WTC11 (cell line): Measurements from ENCODE around the gene COL13A1.

ENCODE experiments used
- ATF2 ChIP-seq: sonication (generic); formaldehyde crosslinking; IDR thresholded peaks from 2 replicates; pipeline ENCODE4 v1.8.1; 2022; ENCODE audit warnings: low read depth, missing genetic modification reagents, borderline replicate concordance
- CBFB ChIP-seq: sonication (generic); formaldehyde crosslinking; IDR thresholded peaks from 2 replicates; pipeline ENCODE4 v1.8.1; 2022; ENCODE audit warnings: mild to moderate bottlenecking, low read depth, missing genetic modification reagents
- E2F5 ChIP-seq: sonication (generic); formaldehyde crosslinking; IDR thresholded peaks from 2 replicates; pipeline ENCODE4 v1.8.1; 2022; ENCODE audit warnings: mild to moderate bottlenecking, moderate library complexity, missing genetic modification reagents
- FOXP1 ChIP-seq: sonication (generic); formaldehyde crosslinking; IDR thresholded peaks from 2 replicates; pipeline ENCODE4 v1.8.0; 2022; ENCODE audit warnings: missing genetic modification reagents, mild to moderate bottlenecking, moderate library complexity, borderline replicate concordance
- JUN ChIP-seq: sonication (generic); formaldehyde crosslinking; IDR thresholded peaks from 2 replicates; pipeline ENCODE4 v1.8.0; 2023; ENCODE audit warnings: mild to moderate bottlenecking, missing genetic modification reagents
- KAT7 ChIP-seq: sonication (generic); formaldehyde crosslinking; IDR thresholded peaks from 2 replicates; pipeline ENCODE4 v1.8.1; 2023; ENCODE audit warnings: missing genetic modification reagents, mild to moderate bottlenecking, borderline replicate concordance
- MAX ChIP-seq: sonication (generic); formaldehyde crosslinking; IDR thresholded peaks from 2 replicates; pipeline ENCODE4 v1.8.0; 2022; ENCODE audit warnings: mild to moderate bottlenecking, missing genetic modification reagents
- ZNF425 ChIP-seq: fragments of 250-450 bp; sonication (Bioruptor Pico); conservative IDR thresholded peaks from 2 replicates; pipeline ENCODE4 v1.9.0; 2021; ENCODE audit warnings: mild to moderate bottlenecking
- TF ChIP-seq, protein P1 (sequence below): fragments of 200-600 bp; IDR thresholded peaks from 2 replicates; pipeline ENCODE4 v1.8.0; 2022; ENCODE audit warnings: antibody characterized with exemption
- TF ChIP-seq, protein P2 (sequence below): fragments of 250-450 bp; sonication (Bioruptor Pico); IDR thresholded peaks from 2 replicates; pipeline ENCODE4 v1.9.0; 2021; ENCODE audit warnings: mild to moderate bottlenecking, borderline replicate concordance
- TF ChIP-seq, protein P3 (sequence below): fragments of 250-450 bp; sonication (Bioruptor Pico); IDR thresholded peaks from 2 replicates; pipeline ENCODE4 v1.9.0; 2021; ENCODE audit warnings: moderate library complexity, mild to moderate bottlenecking, inconsistent platforms, borderline replicate concordance
- TF ChIP-seq, protein P4 (sequence below): sonication (generic); formaldehyde crosslinking; conservative IDR thresholded peaks from 2 replicates; pipeline ENCODE4 v1.8.1; 2023; ENCODE audit warnings: mild to moderate bottlenecking, low read depth, missing genetic modification reagents, moderate library complexity
- TF ChIP-seq, protein P5 (sequence below): sonication (generic); formaldehyde crosslinking; IDR thresholded peaks from 2 replicates; pipeline ENCODE4 v1.8.1; 2023; ENCODE audit warnings: mild to moderate bottlenecking, missing genetic modification reagents, borderline replicate concordance

GRCh38 chr10:69842882-69843281 lies 41.2 kb downstream of the COL13A1 start:
- TF ChIP-seq, protein P1, sequence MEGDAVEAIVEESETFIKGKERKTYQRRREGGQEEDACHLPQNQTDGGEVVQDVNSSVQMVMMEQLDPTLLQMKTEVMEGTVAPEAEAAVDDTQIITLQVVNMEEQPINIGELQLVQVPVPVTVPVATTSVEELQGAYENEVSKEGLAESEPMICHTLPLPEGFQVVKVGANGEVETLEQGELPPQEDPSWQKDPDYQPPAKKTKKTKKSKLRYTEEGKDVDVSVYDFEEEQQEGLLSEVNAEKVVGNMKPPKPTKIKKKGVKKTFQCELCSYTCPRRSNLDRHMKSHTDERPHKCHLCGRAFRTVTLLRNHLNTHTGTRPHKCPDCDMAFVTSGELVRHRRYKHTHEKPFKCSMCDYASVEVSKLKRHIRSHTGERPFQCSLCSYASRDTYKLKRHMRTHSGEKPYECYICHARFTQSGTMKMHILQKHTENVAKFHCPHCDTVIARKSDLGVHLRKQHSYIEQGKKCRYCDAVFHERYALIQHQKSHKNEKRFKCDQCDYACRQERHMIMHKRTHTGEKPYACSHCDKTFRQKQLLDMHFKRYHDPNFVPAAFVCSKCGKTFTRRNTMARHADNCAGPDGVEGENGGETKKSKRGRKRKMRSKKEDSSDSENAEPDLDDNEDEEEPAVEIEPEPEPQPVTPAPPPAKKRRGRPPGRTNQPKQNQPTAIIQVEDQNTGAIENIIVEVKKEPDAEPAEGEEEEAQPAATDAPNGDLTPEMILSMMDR = no peak
- TF ChIP-seq, protein P2, sequence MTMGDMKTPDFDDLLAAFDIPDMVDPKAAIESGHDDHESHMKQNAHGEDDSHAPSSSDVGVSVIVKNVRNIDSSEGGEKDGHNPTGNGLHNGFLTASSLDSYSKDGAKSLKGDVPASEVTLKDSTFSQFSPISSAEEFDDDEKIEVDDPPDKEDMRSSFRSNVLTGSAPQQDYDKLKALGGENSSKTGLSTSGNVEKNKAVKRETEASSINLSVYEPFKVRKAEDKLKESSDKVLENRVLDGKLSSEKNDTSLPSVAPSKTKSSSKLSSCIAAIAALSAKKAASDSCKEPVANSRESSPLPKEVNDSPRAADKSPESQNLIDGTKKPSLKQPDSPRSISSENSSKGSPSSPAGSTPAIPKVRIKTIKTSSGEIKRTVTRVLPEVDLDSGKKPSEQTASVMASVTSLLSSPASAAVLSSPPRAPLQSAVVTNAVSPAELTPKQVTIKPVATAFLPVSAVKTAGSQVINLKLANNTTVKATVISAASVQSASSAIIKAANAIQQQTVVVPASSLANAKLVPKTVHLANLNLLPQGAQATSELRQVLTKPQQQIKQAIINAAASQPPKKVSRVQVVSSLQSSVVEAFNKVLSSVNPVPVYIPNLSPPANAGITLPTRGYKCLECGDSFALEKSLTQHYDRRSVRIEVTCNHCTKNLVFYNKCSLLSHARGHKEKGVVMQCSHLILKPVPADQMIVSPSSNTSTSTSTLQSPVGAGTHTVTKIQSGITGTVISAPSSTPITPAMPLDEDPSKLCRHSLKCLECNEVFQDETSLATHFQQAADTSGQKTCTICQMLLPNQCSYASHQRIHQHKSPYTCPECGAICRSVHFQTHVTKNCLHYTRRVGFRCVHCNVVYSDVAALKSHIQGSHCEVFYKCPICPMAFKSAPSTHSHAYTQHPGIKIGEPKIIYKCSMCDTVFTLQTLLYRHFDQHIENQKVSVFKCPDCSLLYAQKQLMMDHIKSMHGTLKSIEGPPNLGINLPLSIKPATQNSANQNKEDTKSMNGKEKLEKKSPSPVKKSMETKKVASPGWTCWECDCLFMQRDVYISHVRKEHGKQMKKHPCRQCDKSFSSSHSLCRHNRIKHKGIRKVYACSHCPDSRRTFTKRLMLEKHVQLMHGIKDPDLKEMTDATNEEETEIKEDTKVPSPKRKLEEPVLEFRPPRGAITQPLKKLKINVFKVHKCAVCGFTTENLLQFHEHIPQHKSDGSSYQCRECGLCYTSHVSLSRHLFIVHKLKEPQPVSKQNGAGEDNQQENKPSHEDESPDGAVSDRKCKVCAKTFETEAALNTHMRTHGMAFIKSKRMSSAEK (CRISPR knock-in tag) = no peak
- TF ChIP-seq ATF2 (no peak), JUN (CRISPR knock-in tag) (no peak), CBFB (CRISPR knock-in tag) (no peak), E2F5 (CRISPR knock-in tag) (no peak), KAT7 (CRISPR knock-in tag) (no peak), ZNF425 (no peak), MAX (CRISPR knock-in tag) (no peak), FOXP1 (CRISPR knock-in tag) (no peak)
- TF ChIP-seq, protein P3, sequence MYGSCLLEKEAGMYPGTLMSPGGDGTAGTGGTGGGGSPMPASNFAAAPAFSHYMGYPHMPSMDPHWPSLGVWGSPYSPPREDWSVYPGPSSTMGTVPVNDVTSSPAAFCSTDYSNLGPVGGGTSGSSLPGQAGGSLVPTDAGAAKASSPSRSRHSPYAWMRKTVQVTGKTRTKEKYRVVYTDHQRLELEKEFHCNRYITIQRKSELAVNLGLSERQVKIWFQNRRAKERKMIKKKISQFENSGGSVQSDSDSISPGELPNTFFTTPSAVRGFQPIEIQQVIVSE (CRISPR knock-in tag) = no peak
- TF ChIP-seq, protein P4, sequence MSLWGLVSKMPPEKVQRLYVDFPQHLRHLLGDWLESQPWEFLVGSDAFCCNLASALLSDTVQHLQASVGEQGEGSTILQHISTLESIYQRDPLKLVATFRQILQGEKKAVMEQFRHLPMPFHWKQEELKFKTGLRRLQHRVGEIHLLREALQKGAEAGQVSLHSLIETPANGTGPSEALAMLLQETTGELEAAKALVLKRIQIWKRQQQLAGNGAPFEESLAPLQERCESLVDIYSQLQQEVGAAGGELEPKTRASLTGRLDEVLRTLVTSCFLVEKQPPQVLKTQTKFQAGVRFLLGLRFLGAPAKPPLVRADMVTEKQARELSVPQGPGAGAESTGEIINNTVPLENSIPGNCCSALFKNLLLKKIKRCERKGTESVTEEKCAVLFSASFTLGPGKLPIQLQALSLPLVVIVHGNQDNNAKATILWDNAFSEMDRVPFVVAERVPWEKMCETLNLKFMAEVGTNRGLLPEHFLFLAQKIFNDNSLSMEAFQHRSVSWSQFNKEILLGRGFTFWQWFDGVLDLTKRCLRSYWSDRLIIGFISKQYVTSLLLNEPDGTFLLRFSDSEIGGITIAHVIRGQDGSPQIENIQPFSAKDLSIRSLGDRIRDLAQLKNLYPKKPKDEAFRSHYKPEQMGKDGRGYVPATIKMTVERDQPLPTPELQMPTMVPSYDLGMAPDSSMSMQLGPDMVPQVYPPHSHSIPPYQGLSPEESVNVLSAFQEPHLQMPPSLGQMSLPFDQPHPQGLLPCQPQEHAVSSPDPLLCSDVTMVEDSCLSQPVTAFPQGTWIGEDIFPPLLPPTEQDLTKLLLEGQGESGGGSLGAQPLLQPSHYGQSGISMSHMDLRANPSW (CRISPR knock-in tag) = no peak
- TF ChIP-seq, protein P5, sequence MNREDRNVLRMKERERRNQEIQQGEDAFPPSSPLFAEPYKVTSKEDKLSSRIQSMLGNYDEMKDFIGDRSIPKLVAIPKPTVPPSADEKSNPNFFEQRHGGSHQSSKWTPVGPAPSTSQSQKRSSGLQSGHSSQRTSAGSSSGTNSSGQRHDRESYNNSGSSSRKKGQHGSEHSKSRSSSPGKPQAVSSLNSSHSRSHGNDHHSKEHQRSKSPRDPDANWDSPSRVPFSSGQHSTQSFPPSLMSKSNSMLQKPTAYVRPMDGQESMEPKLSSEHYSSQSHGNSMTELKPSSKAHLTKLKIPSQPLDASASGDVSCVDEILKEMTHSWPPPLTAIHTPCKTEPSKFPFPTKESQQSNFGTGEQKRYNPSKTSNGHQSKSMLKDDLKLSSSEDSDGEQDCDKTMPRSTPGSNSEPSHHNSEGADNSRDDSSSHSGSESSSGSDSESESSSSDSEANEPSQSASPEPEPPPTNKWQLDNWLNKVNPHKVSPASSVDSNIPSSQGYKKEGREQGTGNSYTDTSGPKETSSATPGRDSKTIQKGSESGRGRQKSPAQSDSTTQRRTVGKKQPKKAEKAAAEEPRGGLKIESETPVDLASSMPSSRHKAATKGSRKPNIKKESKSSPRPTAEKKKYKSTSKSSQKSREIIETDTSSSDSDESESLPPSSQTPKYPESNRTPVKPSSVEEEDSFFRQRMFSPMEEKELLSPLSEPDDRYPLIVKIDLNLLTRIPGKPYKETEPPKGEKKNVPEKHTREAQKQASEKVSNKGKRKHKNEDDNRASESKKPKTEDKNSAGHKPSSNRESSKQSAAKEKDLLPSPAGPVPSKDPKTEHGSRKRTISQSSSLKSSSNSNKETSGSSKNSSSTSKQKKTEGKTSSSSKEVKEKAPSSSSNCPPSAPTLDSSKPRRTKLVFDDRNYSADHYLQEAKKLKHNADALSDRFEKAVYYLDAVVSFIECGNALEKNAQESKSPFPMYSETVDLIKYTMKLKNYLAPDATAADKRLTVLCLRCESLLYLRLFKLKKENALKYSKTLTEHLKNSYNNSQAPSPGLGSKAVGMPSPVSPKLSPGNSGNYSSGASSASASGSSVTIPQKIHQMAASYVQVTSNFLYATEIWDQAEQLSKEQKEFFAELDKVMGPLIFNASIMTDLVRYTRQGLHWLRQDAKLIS (CRISPR knock-in tag) = no peak
